Stimulated activated CD4-positive, alpha-beta T cell treated with anti-CD3 and anti-CD28 coated beads, Interleukin-15, amount 100 ng/mL, for 24 hours (primary cell): ENCODE results near the gene COIL.

Source experiments
- DNase-seq: peaks from one replicate; pipeline ENCODE4 v3.0.0-alpha.2; 2020

Gene COIL

DNA sequence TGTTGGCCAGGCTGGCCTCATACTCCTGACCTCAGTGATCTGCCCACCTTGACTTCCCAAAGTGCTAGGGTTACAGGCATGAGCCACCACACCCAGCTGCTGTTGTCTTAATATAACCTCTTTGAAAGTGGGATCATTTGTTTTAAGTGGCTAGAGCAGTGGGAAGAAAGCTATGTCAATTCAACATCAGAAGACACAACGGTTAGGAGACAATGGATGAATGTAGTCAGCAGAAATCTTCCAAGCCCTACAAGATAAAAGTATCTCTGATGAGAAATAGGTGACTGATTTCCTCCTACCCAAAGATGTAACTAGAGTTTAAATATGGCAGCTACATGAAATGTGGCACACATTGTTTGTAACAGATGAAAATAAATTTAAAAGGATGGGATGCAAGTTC, 27.0 kb downstream of the COIL start:
- no peak for DNase-seq

DNA sequence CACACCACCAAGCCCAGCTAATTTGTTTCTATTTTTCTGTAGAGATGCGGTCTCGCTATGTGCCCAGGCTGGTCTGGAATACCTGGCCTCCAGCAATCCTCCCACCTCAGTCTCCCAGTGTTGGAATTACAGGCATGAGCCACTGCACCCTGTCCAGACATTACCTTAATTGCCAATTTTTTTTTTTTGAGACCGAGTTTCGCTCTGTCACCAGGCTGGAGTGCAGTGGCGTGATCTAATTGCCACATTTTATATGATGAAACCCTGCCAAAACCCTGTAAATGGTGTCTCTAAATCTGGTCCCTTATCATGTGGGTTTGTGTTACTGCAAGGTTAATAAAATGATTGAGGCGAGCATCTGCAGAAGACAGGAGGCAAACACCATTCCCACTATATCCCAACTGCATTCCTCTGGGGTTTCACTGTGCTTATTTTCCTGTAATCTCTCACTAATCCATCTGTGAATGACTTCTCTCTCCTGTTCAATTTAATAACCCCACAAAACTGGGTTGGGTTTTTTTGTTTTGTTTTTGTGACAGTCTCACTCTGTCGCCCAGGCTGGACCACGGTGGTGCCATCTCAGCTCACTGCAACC, 27.6 kb downstream of the COIL start:
- DNase-seq, result no peak

DNA sequence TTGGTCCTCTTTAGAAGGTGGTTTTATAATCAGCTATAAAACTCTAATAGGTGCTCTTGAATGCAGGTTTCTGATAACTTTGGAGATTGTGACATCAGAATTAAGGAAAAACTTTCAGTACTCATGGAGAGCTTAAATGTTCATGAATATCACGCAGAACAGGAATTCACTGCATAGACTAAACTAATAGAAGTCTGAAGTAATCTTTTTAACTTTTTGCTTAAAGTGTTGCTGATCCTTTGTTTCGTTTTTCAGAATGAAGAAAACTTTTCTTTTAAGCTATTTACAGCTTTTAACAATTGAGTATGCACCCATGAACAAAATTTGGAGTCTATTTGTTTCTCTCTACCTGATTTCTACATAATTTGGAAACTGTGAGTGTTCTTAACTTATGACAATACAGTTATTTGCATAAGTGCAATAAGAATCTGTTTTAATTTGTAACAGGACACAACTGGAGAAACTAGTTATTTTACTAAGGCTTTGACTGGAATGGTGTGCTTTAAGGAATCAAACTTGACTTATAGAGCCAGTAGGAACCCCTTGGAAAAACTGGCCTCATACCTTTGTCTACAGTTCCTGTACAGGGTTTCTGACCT, 30.0 kb downstream of the COIL start:
- DNase-seq, result no peak

DNA sequence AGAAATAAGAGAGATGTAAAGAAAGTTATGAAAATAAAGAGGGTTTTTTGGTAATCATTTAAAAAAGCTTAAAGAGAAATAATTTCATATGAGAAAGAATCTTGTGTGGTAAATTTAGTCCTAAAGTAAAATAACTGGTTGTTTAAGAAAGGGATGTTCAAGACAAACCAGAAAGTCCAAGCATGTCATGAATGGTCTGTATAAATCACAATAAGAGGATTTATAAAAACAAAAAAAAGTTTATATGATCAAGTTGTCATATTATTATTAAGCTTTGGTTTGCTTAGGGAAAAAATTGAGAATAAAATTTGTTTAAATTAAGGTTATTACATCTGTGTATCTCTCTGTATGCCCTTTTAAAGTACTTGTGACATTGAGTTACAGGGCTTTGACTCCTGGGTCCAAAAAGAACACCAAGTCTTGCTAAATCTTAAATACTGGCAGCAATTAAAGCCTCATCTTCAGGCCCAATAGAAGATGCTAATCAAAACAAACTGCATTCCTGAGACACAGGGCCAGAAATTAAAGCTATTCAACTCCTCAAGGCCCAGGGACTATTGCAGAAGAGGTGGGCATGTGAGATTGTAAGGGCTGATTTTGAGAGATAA, 31.4 kb downstream of the COIL start:
- no peak for DNase-seq

DNA sequence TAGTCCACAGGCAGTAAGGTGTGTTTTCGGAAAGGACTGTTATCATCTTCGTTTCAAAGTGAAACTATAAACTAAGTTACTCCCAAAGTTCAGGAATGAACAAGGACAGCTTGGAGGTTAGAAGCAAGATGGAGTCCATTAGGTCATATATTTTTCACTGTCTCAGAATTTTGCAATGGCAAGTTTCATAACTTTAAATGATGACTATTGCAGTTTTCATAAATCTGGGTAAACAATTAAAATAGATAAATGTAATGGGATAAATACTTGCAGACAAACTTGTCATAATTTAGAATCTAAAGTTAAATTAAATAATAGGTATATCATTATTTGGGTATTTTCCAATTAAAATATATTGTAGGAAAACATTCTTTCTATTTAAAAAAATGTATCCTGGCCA, 32.3 kb downstream of the COIL start:
- no peak for DNase-seq

DNA sequence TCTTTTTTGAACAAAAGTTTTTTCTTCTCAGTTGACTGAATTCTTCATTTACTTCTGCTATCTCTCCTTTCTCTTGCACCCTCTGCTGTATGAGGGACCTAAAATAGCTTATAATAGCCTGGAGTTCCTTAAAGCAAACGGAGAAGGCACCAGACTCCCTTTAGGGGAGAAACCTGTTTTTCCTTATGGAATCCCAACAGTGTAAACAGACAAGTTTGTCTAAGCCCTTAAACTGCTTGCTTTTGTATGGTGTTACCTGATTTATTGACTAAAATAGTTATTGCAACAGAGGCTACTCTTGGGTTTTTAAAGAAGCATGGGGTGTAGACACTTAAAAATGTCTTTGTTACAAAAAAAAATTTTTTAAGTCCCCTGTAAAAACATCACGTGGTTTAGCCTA, 34.1 kb downstream of the COIL start:
- DNase-seq, result no peak

DNA sequence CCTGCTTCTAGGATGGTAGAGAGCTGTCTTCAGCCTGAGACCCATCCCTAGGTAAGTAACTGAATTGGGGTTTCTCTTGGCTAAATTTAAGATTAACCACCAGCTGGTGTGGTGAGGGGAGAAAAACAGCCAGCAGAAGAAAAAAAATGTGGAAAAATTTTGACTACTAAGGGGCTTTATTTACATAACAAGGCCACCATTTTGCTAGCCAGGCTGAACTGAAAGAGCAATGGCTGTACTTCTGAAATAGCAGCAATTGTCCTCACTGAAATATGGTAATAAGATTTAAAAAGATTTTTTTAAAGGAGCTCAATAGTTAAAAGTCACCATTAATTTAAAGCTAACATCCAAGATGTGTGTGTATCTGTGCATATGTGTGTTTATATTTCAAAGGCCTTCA, 34.6 kb downstream of the COIL start:
- DNase-seq, result no peak

DNA sequence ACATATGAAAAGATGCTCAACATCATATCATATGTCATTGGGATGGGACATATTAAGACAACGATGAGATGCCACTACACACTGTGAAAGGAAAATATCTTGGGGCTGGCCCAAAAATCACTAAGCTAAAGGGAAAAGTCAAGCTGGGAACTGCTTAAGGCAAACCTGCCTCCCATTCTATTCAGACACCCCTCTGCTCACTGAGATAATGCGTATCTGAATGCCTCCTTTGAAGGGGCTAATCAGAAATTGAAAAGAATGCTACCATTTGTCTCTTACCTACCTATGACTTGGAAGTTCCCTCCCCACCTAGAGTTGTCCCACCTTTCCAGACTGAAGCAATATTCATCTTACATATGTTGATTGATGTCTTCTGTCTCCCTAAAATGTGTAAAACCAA, 35.8 kb downstream of the COIL start:
- no peak for DNase-seq

DNA sequence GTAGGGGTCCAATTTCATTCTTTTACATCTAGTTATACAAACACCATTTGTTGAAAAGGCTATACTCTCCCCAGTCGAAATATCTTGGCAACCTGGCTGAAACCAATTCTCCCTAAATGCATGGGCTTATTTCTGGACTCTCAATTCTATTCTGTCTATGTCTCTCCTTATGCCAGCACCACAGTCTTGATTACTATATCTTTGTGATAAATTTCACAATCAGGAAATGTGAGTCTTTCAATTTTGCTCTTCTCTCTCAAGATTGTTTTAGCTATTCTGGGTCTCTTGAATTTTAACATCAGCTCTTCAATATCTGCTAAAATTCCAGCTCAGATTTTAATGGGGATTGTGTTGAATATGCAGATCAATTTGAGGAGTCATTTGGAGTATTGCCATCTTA, 41.1 kb downstream of the COIL start:
- no peak for DNase-seq

DNA sequence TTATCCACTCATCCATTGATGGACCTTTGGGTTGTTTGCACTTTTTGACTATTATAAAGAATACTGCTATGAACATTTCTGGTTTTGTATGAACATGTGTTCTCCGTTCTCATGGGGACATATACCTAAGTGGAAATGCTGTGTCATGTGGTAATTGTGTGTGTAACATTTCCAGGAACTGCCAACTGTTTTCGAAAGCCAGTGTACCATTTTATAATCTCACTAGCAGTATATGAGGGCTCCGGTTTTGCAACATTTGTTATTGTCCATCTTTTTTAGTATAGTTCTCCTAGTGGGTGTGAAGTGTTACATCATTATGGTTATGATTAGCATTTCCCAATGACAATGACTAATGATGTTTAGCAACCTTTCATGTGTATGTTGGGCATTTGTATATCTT, 41.9 kb downstream of the COIL start:
- no peak for DNase-seq

DNA sequence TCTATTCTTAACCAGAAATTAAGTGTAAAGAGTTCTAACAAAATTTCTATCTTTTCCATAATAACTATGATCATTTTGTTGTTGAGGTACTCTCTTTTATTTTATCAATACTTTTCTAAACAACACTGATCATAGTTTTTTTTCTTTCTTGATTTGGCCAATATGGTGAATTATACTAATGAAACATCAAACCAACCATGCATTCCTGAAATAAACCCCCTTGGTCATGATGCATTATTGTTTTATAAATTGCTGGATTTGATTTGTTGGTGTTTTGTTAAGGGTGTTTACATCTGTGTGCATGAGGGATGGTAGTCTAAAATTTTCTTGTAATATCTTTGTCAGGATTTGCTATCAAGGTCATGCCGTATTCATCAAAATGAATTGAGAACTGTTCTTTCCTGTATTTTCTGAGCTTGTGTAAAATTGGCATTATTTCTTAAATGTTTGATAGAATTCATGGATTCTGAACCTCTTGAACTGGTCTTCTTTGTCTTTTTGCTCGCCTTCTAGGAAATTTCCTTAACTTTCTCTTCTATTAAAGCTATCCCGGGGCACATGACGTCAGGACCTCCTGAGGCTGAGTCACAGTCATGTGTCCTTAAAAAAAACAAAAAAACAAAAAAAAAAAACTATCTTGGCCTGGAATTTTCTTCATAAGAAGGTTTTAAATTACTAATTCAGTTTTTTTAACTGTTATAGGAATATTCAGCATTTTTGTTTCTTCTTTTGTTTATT, 43.1 kb downstream of the COIL start:
- no peak for DNase-seq

DNA sequence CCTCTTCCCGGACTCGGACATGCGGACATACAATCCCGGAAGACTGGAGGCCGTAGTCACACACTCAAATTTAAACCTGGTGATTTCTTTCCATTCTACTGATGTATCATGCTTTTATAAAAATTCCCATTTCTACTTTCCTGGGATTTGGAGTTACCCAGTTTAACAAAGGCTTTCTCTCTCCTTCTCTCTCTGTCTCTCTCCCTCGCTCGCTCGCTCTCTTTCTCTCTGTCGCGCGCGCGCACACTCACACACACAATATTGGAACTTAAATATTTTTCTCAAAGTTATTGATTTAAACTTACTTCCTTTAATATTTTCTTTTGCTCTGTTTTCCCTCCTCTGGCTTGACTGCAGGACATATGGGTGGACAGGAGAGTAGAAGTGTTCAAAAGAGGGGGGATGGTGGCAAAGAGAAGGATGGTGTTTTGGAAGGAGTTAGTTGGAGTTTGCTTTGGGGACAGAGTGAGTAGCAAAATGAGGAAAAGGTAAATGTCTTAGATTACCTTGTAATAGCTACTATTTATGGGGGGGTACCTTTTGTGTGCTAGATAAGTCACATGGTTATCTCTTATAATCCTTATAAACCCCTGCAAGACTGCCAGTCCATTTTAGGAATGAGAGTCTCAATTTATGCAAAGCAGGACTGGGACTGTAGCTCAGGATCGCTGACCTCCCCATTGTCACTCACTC, 46.1 kb downstream of the COIL start:
- peak; percentile 19 for DNase-seq

DNA sequence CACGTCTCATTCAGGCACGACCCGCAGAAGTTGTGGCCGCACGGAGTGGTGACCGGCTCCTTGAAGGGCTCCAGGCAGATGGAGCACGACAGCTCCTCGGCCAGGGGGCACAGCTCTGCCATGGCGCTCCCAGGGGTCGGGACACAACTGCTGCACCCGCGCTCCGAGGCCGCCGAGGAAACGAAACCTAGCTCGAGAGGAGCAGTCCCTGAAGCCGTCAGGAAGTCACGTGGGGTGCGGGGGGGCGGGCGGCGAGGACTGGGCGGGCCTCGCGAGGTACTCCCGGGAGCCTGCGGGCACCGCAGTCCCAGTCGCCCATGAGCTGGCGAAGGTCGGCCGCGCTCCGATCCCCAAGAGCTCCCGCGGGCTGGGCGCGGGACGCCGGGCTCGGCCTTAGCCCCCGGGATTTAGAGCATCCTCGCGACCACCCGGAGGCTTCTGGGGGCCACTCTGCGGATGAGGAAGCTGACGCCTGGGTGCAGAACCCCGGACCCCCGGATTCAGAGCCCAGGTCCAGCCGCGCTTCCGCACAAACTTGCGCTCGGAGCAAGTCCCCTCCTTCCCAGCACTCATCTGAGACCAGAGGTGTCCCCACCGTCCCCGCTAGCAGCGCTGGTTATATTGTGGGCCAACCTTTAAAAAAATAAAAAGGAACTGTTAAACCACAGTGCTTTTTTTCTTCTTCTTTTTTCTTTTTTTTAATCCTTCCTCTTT, 46.8 kb downstream of the COIL start, which contains the start of gene TRIM25:
TRIM25 (minus strand) TSS at position 183 of the 714 bp plus-strand sequence; CDS start at position 122, 61 bp downstream.
- peak; percentile 94 for DNase-seq

DNA sequence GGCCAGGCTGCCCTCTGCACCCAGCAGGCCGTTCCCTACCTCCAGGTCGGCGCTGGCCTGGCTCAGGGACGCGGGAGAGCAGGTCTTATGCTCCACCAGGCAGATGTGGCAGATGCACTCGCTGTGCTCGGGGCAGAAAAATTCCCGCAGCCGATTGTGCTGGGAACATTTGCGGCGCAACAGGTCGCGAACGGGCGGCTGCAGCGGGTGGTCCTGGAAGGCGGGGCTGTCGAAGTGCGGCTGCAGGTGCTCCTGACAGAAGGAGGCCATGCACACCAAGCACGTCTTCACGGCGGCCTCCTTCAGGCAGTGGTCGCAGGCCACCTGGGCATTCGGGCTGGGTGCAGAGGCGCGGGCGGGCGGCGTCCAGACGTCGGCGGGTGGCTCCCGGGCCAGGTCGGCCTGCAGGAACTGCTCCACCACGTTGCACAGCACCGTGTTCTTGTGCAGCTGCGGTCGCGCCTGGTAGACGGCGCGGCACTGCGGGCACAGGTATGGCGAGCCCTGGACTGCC, 47.4 kb downstream of the COIL start:
- no peak for DNase-seq

DNA sequence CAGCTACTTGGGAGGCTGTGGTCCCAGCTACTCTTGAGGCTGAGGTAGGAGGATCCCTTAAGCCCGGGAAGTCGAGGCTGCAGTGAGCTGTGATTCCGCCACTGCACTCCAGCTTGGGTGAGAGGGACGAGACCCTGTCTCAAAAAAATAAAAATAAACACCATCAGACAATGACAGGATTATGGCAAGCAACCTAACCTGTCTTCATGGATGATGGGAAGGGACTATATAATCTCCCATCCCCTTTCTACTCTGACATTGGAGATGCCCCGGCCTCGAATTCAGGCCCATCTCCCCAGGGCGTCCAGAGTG, 47.9 kb downstream of the COIL start:
- DNase-seq, result no peak

DNA sequence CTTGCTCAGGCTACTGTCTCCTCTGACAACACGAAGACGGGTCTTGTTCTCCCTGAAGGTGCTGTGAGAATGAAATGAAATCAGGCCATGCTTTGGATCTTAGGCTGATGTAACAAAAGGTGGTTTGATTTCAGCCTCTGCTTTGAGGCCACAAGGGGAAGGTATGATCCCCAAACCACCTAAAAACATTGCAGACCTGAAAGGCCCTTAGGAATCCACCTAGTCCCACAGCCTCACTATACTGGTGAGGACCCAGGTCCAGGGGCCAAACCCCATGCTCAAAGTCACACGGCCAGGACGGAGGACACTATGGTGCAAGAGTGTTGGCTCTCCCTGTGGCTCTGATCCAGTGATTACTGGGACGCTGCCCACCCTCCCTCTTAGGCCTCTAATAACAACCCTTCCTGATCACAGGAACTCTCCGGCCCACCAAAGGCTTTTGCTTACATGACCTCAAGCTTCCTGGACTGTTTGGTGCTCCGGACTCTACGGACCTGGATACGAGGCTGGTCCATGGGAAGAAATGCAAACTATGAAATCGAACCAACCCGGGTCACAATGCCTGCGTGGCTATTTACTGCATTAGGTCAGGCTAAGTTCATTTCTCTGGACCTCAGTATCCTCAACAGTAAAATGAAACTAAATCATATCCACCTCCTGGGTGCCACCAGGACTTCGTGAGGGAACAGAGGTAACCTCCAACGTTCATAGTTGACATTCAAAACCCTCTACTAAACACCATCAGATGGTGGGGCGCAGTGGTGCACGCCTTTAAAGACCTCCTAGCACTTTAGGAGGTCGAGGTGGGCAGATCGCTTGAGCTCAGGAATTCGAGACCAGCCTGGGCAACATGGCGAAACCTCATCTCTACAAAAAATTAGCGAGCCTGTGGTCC, 48.5 kb downstream of the COIL start:
- no peak for DNase-seq

DNA sequence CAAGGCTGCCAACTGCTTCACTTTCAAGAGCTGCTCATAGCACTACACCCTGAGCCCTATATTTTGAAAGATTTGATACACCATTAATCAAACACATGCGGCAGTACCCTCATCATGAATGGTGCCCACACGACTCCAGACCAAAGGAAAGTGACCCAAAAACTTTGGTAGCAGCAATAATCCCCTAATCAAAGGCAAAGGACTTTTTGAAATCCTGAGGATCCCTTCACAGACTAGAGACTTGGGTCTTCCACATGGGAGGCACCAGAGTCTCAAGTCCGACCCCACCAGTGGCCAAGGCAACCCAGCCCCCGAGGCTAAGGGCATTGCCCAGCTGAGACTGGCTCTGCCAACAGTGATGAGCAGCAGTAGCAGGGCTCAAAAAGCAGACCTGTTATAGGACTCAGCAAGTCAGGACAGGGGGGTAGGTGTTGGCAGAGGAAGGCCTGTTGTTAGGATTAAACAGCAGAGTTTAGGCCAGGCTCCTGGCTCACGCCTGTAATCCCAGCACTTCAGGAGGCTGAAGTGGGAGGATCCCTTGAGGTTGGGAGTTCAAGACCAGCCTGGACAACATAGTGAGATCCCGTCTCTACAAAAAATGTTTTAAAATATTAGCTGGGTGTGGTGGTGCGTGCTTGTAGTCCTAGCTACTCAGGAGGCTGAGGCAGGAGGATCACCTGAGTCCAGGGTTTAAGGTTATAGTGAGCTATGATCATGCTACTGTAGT, 50.2 kb downstream of the COIL start:
- DNase-seq, result no peak

DNA sequence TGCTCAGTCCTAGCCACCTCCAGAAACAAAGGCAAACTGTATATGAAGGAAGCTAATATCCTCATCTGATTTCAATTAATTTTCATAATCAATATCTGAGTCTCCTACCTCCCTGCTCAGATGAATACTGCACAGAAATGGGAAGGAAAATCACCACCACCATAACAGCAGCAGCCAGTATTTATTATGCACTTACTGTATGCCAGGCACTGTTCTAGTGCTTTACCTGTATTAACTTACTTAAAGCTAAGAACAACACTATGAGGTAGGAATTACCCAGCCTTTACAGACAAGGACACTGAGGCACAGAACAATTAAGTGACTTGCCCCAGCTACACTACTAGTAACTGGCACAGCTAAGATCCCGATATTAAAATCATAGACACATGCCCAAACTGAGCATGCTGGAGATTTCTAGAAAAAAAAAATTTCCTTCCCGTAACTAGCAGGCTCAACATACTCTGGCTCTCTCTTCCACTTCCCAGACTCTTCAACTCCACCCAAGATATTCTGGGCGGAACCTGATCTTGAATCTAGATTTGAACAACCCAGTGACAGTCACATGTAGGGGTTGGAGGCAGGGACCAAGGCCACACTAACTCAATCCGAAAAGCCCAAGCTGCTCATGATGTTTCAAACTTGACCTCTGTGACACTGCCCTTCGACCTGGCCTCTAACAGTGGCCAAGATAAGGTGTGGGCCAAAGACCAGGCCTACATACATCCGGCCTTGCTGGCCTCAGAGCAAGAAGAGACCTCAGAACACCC, 50.9 kb downstream of the COIL start:
- no peak for DNase-seq

DNA sequence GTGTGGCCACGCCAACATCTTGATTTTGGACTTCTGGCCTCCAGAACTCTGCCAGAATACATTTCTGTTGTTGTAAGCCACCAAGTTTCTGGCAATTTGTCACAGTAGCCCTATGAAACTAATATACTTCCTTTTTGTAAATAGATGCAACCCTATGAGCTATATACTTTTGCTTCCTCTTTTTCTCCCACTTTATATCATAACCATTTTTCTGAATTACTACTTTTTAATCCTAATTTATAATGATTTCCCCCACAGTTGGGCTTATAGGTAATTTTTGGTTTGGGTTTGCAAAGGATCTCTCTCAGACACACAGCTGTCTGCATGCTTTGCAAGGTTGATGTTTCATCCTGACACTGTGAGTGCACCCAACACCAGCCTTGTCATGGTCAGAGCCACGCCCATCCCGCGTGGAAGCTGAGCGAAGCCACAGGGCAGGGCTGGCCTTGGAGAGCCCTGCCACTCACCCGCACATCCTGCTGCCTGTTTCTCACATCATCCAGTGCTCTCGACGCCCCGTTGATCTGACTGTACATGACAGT, 52.8 kb downstream of the COIL start:
- DNase-seq, result peak; percentile 42

DNA sequence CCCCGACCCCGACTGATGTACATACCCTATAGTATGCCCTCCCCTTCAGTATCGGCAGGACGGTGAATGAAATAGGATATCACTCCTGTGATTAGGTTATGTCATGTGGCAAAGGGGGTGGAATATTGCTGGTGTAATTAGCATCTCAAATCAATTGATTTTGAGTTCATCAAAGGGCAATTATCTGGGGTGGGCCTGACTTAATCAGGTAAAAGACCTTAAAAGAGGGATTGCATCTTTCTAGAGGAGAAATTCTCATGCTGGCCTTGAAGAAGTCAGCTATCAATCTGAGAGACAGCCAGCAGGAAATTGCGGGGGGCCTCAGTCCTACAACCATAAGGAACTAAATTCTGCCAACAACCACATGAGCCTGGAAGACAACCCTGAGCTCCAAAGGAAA, 57.3 kb downstream of the COIL start:
- no peak for DNase-seq
